Neural progenitor cell (in vitro differentiated cells): Measurements from ENCODE around the gene MAMDC4.

Experiments
- CTCF ChIP-seq: fragments of 200-600 bp; sonication (generic); IDR thresholded peaks from 2 replicates; pipeline ENCODE4 v1.5.1; 2017; ENCODE audit warnings: antibody characterized with exemption, mild to moderate bottlenecking
- EZH2 ChIP-seq: fragments of 200-600 bp; sonication (generic); IDR thresholded peaks from 2 replicates; pipeline ENCODE4 v1.6.1; 2017; ENCODE audit warnings: antibody characterized with exemption, mild to moderate bottlenecking, moderate library complexity
- EZH2phosphoT487 ChIP-seq: fragments of 200-600 bp; sonication (generic); IDR thresholded peaks from 2 replicates; pipeline ENCODE4 v1.6.1; 2017; ENCODE audit warnings: antibody characterized with exemption

- TF ChIP-seq CTCF (no peak), EZH2 (no peak), EZH2phosphoT487 (no peak)
Measured at GRCh38 chr9:136902259-136902821, 50.2 kb downstream of the MAMDC4 start.
